Astrocyte (in vitro differentiated cells and primary cell): ENCODE data around the gene UTS2. TPM values are rescaled to one million over a fixed set of nuclear protein-coding genes. Genes with fewer than 3 reads are reported as not detected.
A peak's percentile ranks its signal among the peaks of the same experiment; 100 is the strongest.

Experiments used
- DNase-seq: peaks from one replicate; pipeline ENCODE4 v3.0.0-alpha.2; 2010; ENCODE audit warnings: low read depth
- FAIRE-seq: peaks from 2 replicates; lab custom pipeline; 2011; peaks lifted over from hg19 to GRCh38; lab: Jason Lieb, UNC
- H2AFZ ChIP-seq: 2 replicates; pipeline ENCODE4 v1.6.0; 2012; ENCODE audit warnings: low read depth, low read length, inconsistent platforms
- H3K27ac ChIP-seq: 2 replicates; pipeline ENCODE4 v1.5.1; 2011; ENCODE audit warnings: low read depth, low read length, inconsistent platforms
- H3K27me3 ChIP-seq: 2 replicates; pipeline ENCODE4 v1.6.0; 2011; ENCODE audit warnings: low read length, inconsistent platforms; ENCODE audit not compliant: insufficient read depth
- H3K36me3 ChIP-seq: 2 replicates; pipeline ENCODE4 v1.5.1; 2011; ENCODE audit warnings: low read length, inconsistent platforms; ENCODE audit not compliant: insufficient read depth
- H3K4me1 ChIP-seq: 2 replicates; pipeline ENCODE4 v1.5.1; 2011; ENCODE audit warnings: low read length, inconsistent platforms; ENCODE audit not compliant: insufficient read depth
- H3K4me2 ChIP-seq: 2 replicates; pipeline ENCODE4 v1.6.0; 2012; ENCODE audit warnings: low read length, inconsistent platforms
- H3K4me3 ChIP-seq: 2 replicates; pipeline ENCODE4 v1.5.1; 2011; ENCODE audit warnings: low read depth, mild to moderate bottlenecking, low read length, inconsistent platforms; ENCODE audit not compliant: insufficient read depth
- H3K79me2 ChIP-seq: 2 replicates; pipeline ENCODE4 v1.6.0; 2012; ENCODE audit warnings: mild to moderate bottlenecking, low read length, inconsistent platforms; ENCODE audit not compliant: insufficient read depth
- H3K9ac ChIP-seq: 2 replicates; pipeline ENCODE4 v1.6.0; 2012; ENCODE audit warnings: mild to moderate bottlenecking, low read length, inconsistent platforms
- H3K9me3 ChIP-seq: 2 replicates; pipeline ENCODE4 v1.5.1; 2012; ENCODE audit warnings: low read depth, mild to moderate bottlenecking, low read length, inconsistent platforms; ENCODE audit not compliant: insufficient read depth
- H4K20me1 ChIP-seq: 2 replicates; pipeline ENCODE4 v1.6.0; 2012; ENCODE audit warnings: low read length, inconsistent platforms; ENCODE audit not compliant: insufficient read depth
- H3K27ac Mint-ChIP-seq: one replicate; pipeline ENCODE4 v1.8.0; 2021; ENCODE audit warnings: mild to moderate bottlenecking, mixed read lengths; ENCODE audit not compliant: unreplicated experiment
- H3K27me3 Mint-ChIP-seq: one replicate; pipeline ENCODE4 v1.8.0; 2021; ENCODE audit warnings: low read depth, mixed read lengths; ENCODE audit not compliant: unreplicated experiment
- H3K36me3 Mint-ChIP-seq: one replicate; pipeline ENCODE4 v1.8.0; 2021; ENCODE audit warnings: low read depth, mixed read lengths; ENCODE audit not compliant: unreplicated experiment
- H3K4me1 Mint-ChIP-seq: one replicate; pipeline ENCODE4 v1.8.0; 2021; ENCODE audit warnings: low read depth, mixed read lengths; ENCODE audit not compliant: unreplicated experiment
- H3K4me3 Mint-ChIP-seq: one replicate; pipeline ENCODE4 v1.8.0; 2021; ENCODE audit warnings: mild to moderate bottlenecking, moderate library complexity, mixed read lengths; ENCODE audit not compliant: unreplicated experiment
- H3K9me3 Mint-ChIP-seq: one replicate; pipeline ENCODE4 v1.8.0; 2021; ENCODE audit warnings: mild to moderate bottlenecking, mixed read lengths; ENCODE audit not compliant: unreplicated experiment
- EZH2 ChIP-seq: IDR thresholded peaks from 2 replicates; pipeline ENCODE4 v1.6.1; 2012; ENCODE audit warnings: mild to moderate bottlenecking, low read length, inconsistent platforms; ENCODE audit not compliant: insufficient read depth
- total RNA-seq: library from RNA; stranded (reverse); gene quantifications from 2 replicates; pipeline ENCODE4 v1.2.1, GENCODE V29; 2021
- TF ChIP-seq, protein P1 (sequence below): IDR thresholded peaks from 2 replicates; pipeline ENCODE4 v1.5.1; 2011; ENCODE audit warnings: low read depth, mild to moderate bottlenecking, inconsistent platforms, low read length, moderate library complexity; ENCODE audit not compliant: insufficient read depth

The UTS2 gene
- total RNA-seq, 1 donor from 2014 or later: not detected

DNA sequence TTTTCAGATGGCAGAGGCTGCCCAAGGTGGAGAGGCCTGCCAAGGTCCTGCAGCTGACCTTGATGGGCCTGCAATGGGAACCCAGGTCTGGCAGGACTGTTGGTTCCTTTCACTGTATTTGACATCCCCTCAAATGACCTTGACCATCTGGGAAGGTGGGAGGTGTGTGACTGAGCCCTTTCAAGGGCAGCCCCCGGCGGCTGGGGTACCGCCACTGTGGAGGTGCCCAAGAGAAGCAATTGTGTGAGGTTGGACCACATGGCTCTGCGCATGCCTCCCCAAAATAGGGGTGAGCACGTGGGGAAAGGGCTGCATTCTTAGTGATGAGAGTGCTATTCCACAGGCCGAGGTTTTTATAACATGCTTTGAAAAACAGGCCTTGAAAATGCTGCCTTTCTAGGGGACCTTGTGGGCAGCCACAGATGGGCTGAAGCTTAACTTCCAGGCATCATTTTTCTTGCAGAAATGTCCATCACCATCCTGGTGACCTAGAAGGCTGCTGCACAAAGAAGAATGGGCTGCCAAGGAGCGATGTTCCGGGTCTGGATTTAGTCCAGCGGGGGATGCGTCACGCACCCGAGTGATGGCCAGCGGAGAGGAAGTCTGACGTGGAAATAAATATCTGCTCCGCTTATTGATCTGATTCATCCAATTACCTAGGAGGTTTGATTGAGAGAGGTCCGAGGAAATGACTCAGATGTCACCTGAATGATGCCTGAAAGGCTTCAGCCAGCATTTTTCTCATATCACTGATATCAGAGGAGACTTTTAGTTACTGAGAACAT, 16.5 kb upstream of the UTS2 start:
- peak; percentile 80 for DNase-seq
- Histone ChIP-seq H3K36me3 (no peaks in the 10 kb centered on the region), H3K4me2 (no peak overlapping the region), H3K9ac (no peak overlapping the region), H3K9me3 (no peaks in the 10 kb centered on the region), H3K27ac (no peak overlapping the region), H3K79me2 (no peaks in the 10 kb centered on the region), H3K4me1 (no peaks in the 10 kb centered on the region), H4K20me1 (no peaks in the 10 kb centered on the region), H2AFZ (no peak overlapping the region), H3K4me3 (no peak overlapping the region), H3K27me3 (no peaks in the 10 kb centered on the region)
- TF ChIP-seq, protein P1, sequence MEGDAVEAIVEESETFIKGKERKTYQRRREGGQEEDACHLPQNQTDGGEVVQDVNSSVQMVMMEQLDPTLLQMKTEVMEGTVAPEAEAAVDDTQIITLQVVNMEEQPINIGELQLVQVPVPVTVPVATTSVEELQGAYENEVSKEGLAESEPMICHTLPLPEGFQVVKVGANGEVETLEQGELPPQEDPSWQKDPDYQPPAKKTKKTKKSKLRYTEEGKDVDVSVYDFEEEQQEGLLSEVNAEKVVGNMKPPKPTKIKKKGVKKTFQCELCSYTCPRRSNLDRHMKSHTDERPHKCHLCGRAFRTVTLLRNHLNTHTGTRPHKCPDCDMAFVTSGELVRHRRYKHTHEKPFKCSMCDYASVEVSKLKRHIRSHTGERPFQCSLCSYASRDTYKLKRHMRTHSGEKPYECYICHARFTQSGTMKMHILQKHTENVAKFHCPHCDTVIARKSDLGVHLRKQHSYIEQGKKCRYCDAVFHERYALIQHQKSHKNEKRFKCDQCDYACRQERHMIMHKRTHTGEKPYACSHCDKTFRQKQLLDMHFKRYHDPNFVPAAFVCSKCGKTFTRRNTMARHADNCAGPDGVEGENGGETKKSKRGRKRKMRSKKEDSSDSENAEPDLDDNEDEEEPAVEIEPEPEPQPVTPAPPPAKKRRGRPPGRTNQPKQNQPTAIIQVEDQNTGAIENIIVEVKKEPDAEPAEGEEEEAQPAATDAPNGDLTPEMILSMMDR: no peak
- no peak for TF ChIP-seq EZH2
- Mint-ChIP-seq H3K4me3 (no peak overlapping the region), H3K27ac (no peak overlapping the region), H3K27me3 (peaks cover 10% of the 10 kb centered on the region), H3K36me3 (peaks cover 2% of the 10 kb centered on the region), H3K9me3 (peaks cover 10% of the 10 kb centered on the region), H3K4me1 (no peaks in the 10 kb centered on the region)
- no peak for FAIRE-seq

DNA sequence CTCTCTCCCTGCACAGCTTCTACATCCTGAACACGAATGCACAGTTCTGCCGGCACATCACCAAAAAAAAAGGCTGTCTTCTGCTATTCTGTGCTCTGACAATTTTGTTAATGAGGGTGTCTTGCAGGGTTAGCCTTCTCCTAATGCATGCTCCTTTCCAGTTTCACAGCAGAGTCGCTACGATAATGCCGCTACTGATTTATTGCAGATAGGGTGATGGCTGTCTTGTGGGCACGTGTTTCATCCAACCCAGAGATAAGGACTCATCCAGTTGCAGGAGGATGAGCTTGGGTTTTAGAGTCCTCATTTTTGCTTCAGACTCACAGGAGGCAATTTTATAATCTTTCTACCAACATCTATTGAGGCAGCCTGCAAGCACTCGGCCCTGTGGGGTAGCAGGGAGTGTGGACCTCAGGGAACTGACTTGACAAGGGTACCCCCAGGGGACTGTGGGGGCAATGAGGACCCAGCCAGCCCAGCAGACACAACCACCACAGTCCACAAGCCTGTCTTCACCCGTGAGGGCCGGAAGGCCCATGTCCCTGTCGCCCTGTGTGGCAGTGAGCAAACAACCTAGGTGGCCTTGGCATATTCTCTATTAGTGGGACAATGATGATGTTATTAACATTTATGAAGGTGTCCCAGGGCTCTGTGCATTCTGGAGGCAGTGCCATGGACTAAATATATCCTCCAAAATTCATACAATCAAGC, 15.4 kb upstream of the UTS2 start:
- Histone ChIP-seq H3K4me1 (no peaks in the 10 kb centered on the region), H3K27ac (no peak overlapping the region), H4K20me1 (no peaks in the 10 kb centered on the region), H3K4me2 (no peak overlapping the region), H3K4me3 (no peak overlapping the region), H3K36me3 (no peaks in the 10 kb centered on the region), H3K9ac (no peak overlapping the region), H2AFZ (no peak overlapping the region), H3K79me2 (no peaks in the 10 kb centered on the region), H3K9me3 (no peaks in the 10 kb centered on the region), H3K27me3 (no peaks in the 10 kb centered on the region)
- TF ChIP-seq, protein P1: no peak
- TF ChIP-seq EZH2: no peak
- H3K4me1 Mint-ChIP-seq: no peaks in the 10 kb centered on the region
- peaks cover 14% of the 10 kb centered on the region for H3K9me3 Mint-ChIP-seq
- no peak overlapping the region for H3K4me3 Mint-ChIP-seq
- peaks cover 8% of the 10 kb centered on the region for H3K27me3 Mint-ChIP-seq
- no peak overlapping the region for H3K27ac Mint-ChIP-seq
- no peak for DNase-seq
- FAIRE-seq: no peak
- H3K36me3 Mint-ChIP-seq: peaks cover 3% of the 10 kb centered on the region
